NCI-H82 treated with DMSO at 0.1 percent for 48 hours (cell line): ENCODE results near the gene ADCY3.
A peak's percentile ranks its signal among the peaks of the same experiment; 100 is the strongest.

Experiments used
- DNase-seq: peaks from one replicate; lab custom pipeline; 2025; ENCODE audit not compliant: unreplicated experiment; lab: John Stamatoyannopoulos, UW

Gene ADCY3

GRCh38 chr2:24907116-24907515, 12.9 kb downstream of the ADCY3 start:
- no peak for DNase-seq

- no peak for DNase-seq
Observed at GRCh38 chr2:24906466-24906865, 13.6 kb downstream of the ADCY3 start.

GRCh38 chr2:24903161-24904103, 16.6 kb downstream of the ADCY3 start:
- DNase-seq, result no peak

- DNase-seq, result no peak
Observed at GRCh38 chr2:24899361-24899910, 20.6 kb downstream of the ADCY3 start.

- no peak for DNase-seq
Observed at GRCh38 chr2:24898122-24899109, 21.6 kb downstream of the ADCY3 start.

- DNase-seq, result no peak
Observed at GRCh38 chr2:24894750-24895149, 25.3 kb downstream of the ADCY3 start.

GRCh38 chr2:24893934-24894333, 26.1 kb downstream of the ADCY3 start:
- DNase-seq, result no peak

GRCh38 chr2:24892928-24893327, 27.1 kb downstream of the ADCY3 start:
- DNase-seq, result no peak

GRCh38 chr2:24891201-24891600, 28.8 kb downstream of the ADCY3 start:
- DNase-seq, result no peak

GRCh38 chr2:24889221-24889620, 30.8 kb downstream of the ADCY3 start:
- DNase-seq, result no peak

GRCh38 chr2:24888177-24888576, 31.9 kb downstream of the ADCY3 start:
- no peak for DNase-seq

- no peak for DNase-seq
Observed at GRCh38 chr2:24887307-24887874, 32.6 kb downstream of the ADCY3 start.

GRCh38 chr2:24886691-24887304, 33.2 kb downstream of the ADCY3 start:
- DNase-seq, result no peak

- DNase-seq, result no peak
Observed at GRCh38 chr2:24886126-24886501, 33.9 kb downstream of the ADCY3 start.

GRCh38 chr2:24885221-24886125, 34.6 kb downstream of the ADCY3 start:
- peak; percentile 14 for DNase-seq

GRCh38 chr2:24883946-24884345, 36.1 kb downstream of the ADCY3 start:
- no peak for DNase-seq

- no peak for DNase-seq
Observed at GRCh38 chr2:24881623-24882022, 38.4 kb downstream of the ADCY3 start.

- no peak for DNase-seq
Observed at GRCh38 chr2:24881158-24881557, 38.9 kb downstream of the ADCY3 start.

GRCh38 chr2:24878341-24878740, 41.7 kb downstream of the ADCY3 start:
- no peak for DNase-seq

GRCh38 chr2:24877646-24878045, 42.4 kb downstream of the ADCY3 start:
- DNase-seq, result no peak
